Measurements from ENCODE around the gene PIEZO2. TPM values are rescaled to one million over a fixed set of nuclear protein-coding genes. Genes with fewer than 3 reads are reported as not detected.

Gene PIEZO2
- total RNA-seq, 1 experiment from 2014 or later = not detected

- Histone ChIP-seq H3K9me3 (ENCODE audit: low read length) (no peaks in the 10 kb centered on the region), H2AFZ (ENCODE audit: low read length) (no peak overlapping the region), H3K4me1 (ENCODE audit: low read length) (no peaks in the 10 kb centered on the region), H3K36me3 (ENCODE audit: insufficient read depth, low read length) (no peaks in the 10 kb centered on the region), H3K4me3 (ENCODE audit: low read length) (no peak overlapping the region), H3K4me2 (ENCODE audit: low read depth, low read length, poor library complexity, severe bottlenecking) (no peak overlapping the region), H4K20me1 (ENCODE audit: insufficient read depth, low read depth, low read length) (no peaks in the 10 kb centered on the region), H3K27ac (ENCODE audit: low read length) (no peak overlapping the region), H3K9ac (ENCODE audit: low read length) (no peak overlapping the region), H3K79me2 (ENCODE audit: low read length) (no peaks in the 10 kb centered on the region), H3K9me2 (replicated peaks; ENCODE audit: insufficient read depth, low read length) (no peaks in the 10 kb centered on the region), H3K27me3 (ENCODE audit: low read length) (no peaks in the 10 kb centered on the region)
- DNase-seq = no peak
These were observed 390.1 kb downstream of the PIEZO2 start for GRCh38 chr18:10759241-10759640.

- no peaks in the 10 kb centered on the region for H3K27me3 ChIP-seq (ENCODE audit: low read length)
- no peaks in the 10 kb centered on the region for H3K9me2 ChIP-seq (replicated peaks; ENCODE audit: insufficient read depth, low read length)
- H3K27ac ChIP-seq (ENCODE audit: low read length) = no peak overlapping the region
- H3K36me3 ChIP-seq (ENCODE audit: insufficient read depth, low read length) = no peaks in the 10 kb centered on the region
- no peaks in the 10 kb centered on the region for H4K20me1 ChIP-seq (ENCODE audit: insufficient read depth, low read depth, low read length)
- DNase-seq = no peak
- no peak overlapping the region for H3K4me2 ChIP-seq (ENCODE audit: low read depth, low read length, poor library complexity, severe bottlenecking)
- H3K9me3 ChIP-seq (ENCODE audit: low read length) = no peaks in the 10 kb centered on the region
- H3K4me3 ChIP-seq (ENCODE audit: low read length) = no peak overlapping the region
- H3K9ac ChIP-seq (ENCODE audit: low read length) = no peak overlapping the region
- H2AFZ ChIP-seq (ENCODE audit: low read length) = no peak overlapping the region
- H3K4me1 ChIP-seq (ENCODE audit: low read length) = no peaks in the 10 kb centered on the region
- H3K79me2 ChIP-seq (ENCODE audit: low read length) = no peaks in the 10 kb centered on the region
These were observed 391.4 kb downstream of the PIEZO2 start for GRCh38 chr18:10757946-10758345.

- no peak for DNase-seq
- Histone ChIP-seq H3K4me1 (ENCODE audit: low read length) (no peaks in the 10 kb centered on the region), H3K9ac (ENCODE audit: low read length) (no peak overlapping the region), H3K36me3 (ENCODE audit: insufficient read depth, low read length) (no peaks in the 10 kb centered on the region), H4K20me1 (ENCODE audit: insufficient read depth, low read depth, low read length) (no peaks in the 10 kb centered on the region), H3K9me3 (ENCODE audit: low read length) (no peaks in the 10 kb centered on the region), H3K4me3 (ENCODE audit: low read length) (no peak overlapping the region), H3K9me2 (replicated peaks; ENCODE audit: insufficient read depth, low read length) (no peaks in the 10 kb centered on the region), H3K4me2 (ENCODE audit: low read depth, low read length, poor library complexity, severe bottlenecking) (no peak overlapping the region), H3K27ac (ENCODE audit: low read length) (no peak overlapping the region), H2AFZ (ENCODE audit: low read length) (no peak overlapping the region), H3K79me2 (ENCODE audit: low read length) (no peaks in the 10 kb centered on the region), H3K27me3 (ENCODE audit: low read length) (no peaks in the 10 kb centered on the region)
These were observed 392.0 kb downstream of the PIEZO2 start for GRCh38 chr18:10757349-10757748.

- Histone ChIP-seq H3K4me2 (ENCODE audit: low read depth, low read length, poor library complexity, severe bottlenecking) (no peak overlapping the region), H3K79me2 (ENCODE audit: low read length) (no peaks in the 10 kb centered on the region), H4K20me1 (ENCODE audit: insufficient read depth, low read depth, low read length) (no peaks in the 10 kb centered on the region), H3K9me2 (replicated peaks; ENCODE audit: insufficient read depth, low read length) (no peaks in the 10 kb centered on the region), H3K36me3 (ENCODE audit: insufficient read depth, low read length) (no peaks in the 10 kb centered on the region), H3K27me3 (ENCODE audit: low read length) (no peaks in the 10 kb centered on the region), H3K4me3 (ENCODE audit: low read length) (no peak overlapping the region), H3K4me1 (ENCODE audit: low read length) (no peaks in the 10 kb centered on the region), H3K9me3 (ENCODE audit: low read length) (no peaks in the 10 kb centered on the region), H3K27ac (ENCODE audit: low read length) (no peak overlapping the region), H2AFZ (ENCODE audit: low read length) (no peak overlapping the region), H3K9ac (ENCODE audit: low read length) (no peak overlapping the region)
- DNase-seq = no peak
These were observed 393.5 kb downstream of the PIEZO2 start for GRCh38 chr18:10755855-10756254.

- no peak overlapping the region for H3K27ac ChIP-seq (ENCODE audit: low read length)
These were observed 395.2 kb downstream of the PIEZO2 start for GRCh38 chr18:10754128-10754527.

GRCh38 chr18:10752382-10752781 lies 397.0 kb downstream of the PIEZO2 start:
- no peaks in the 10 kb centered on the region for H3K79me2 ChIP-seq (ENCODE audit: low read length)
- no peaks in the 10 kb centered on the region for H3K36me3 ChIP-seq (ENCODE audit: insufficient read depth, low read length)
- H4K20me1 ChIP-seq (ENCODE audit: insufficient read depth, low read depth, low read length) = no peaks in the 10 kb centered on the region
- H3K27me3 ChIP-seq (ENCODE audit: low read length) = no peaks in the 10 kb centered on the region
- no peaks in the 10 kb centered on the region for H3K4me1 ChIP-seq (ENCODE audit: low read length)
- DNase-seq = no peak
- no peaks in the 10 kb centered on the region for H3K9me3 ChIP-seq (ENCODE audit: low read length)
- no peak overlapping the region for H2AFZ ChIP-seq (ENCODE audit: low read length)
- H3K4me2 ChIP-seq (ENCODE audit: low read depth, low read length, poor library complexity, severe bottlenecking) = no peak overlapping the region
- H3K9ac ChIP-seq (ENCODE audit: low read length) = no peak overlapping the region
- H3K27ac ChIP-seq (ENCODE audit: low read length) = no peak overlapping the region
- H3K9me2 ChIP-seq (replicated peaks; ENCODE audit: insufficient read depth, low read length) = no peaks in the 10 kb centered on the region
- no peak overlapping the region for H3K4me3 ChIP-seq (ENCODE audit: low read length)

More at GRCh38 chr18:10754128-10754527, 395.2 kb downstream of the PIEZO2 start:
- Histone ChIP-seq H3K36me3 (ENCODE audit: insufficient read depth, low read length) (no peaks in the 10 kb centered on the region), H4K20me1 (ENCODE audit: insufficient read depth, low read depth, low read length) (no peaks in the 10 kb centered on the region), H3K27me3 (ENCODE audit: low read length) (no peaks in the 10 kb centered on the region), H3K4me1 (ENCODE audit: low read length) (no peaks in the 10 kb centered on the region), H3K4me2 (ENCODE audit: low read depth, low read length, poor library complexity, severe bottlenecking) (no peak overlapping the region), H3K4me3 (ENCODE audit: low read length) (no peak overlapping the region), H3K9me3 (ENCODE audit: low read length) (no peaks in the 10 kb centered on the region), H3K79me2 (ENCODE audit: low read length) (no peaks in the 10 kb centered on the region), H3K9ac (ENCODE audit: low read length) (no peak overlapping the region), H3K9me2 (replicated peaks; ENCODE audit: insufficient read depth, low read length) (no peaks in the 10 kb centered on the region), H2AFZ (ENCODE audit: low read length) (no peak overlapping the region)
- DNase-seq = no peak

- no peak overlapping the region for H3K9ac ChIP-seq (ENCODE audit: low read length)
- no peak overlapping the region for H3K4me2 ChIP-seq (ENCODE audit: low read depth, low read length, poor library complexity, severe bottlenecking)
- H3K9me3 ChIP-seq (ENCODE audit: low read length) = no peaks in the 10 kb centered on the region
- no peak for DNase-seq
- H2AFZ ChIP-seq (ENCODE audit: low read length) = no peak overlapping the region
- H3K36me3 ChIP-seq (ENCODE audit: insufficient read depth, low read length) = no peaks in the 10 kb centered on the region
- H3K27me3 ChIP-seq (ENCODE audit: low read length) = no peaks in the 10 kb centered on the region
- no peaks in the 10 kb centered on the region for H3K79me2 ChIP-seq (ENCODE audit: low read length)
- H3K9me2 ChIP-seq (replicated peaks; ENCODE audit: insufficient read depth, low read length) = no peaks in the 10 kb centered on the region
- no peaks in the 10 kb centered on the region for H4K20me1 ChIP-seq (ENCODE audit: insufficient read depth, low read depth, low read length)
- no peak overlapping the region for H3K4me3 ChIP-seq (ENCODE audit: low read length)
- H3K4me1 ChIP-seq (ENCODE audit: low read length) = no peaks in the 10 kb centered on the region
- H3K27ac ChIP-seq (ENCODE audit: low read length) = no peak overlapping the region
These were observed 397.7 kb downstream of the PIEZO2 start for GRCh38 chr18:10751653-10752052.

- H3K4me3 ChIP-seq (ENCODE audit: low read length) = no peak overlapping the region
- no peak overlapping the region for H3K27ac ChIP-seq (ENCODE audit: low read length)
- no peak overlapping the region for H3K9ac ChIP-seq (ENCODE audit: low read length)
- no peaks in the 10 kb centered on the region for H3K4me1 ChIP-seq (ENCODE audit: low read length)
- no peaks in the 10 kb centered on the region for H3K36me3 ChIP-seq (ENCODE audit: insufficient read depth, low read length)
- no peaks in the 10 kb centered on the region for H3K27me3 ChIP-seq (ENCODE audit: low read length)
- no peaks in the 10 kb centered on the region for H3K79me2 ChIP-seq (ENCODE audit: low read length)
- H2AFZ ChIP-seq (ENCODE audit: low read length) = no peak overlapping the region
- H3K9me3 ChIP-seq (ENCODE audit: low read length) = no peaks in the 10 kb centered on the region
- no peak overlapping the region for H3K4me2 ChIP-seq (ENCODE audit: low read depth, low read length, poor library complexity, severe bottlenecking)
- no peaks in the 10 kb centered on the region for H3K9me2 ChIP-seq (replicated peaks; ENCODE audit: insufficient read depth, low read length)
- no peak for DNase-seq
- no peaks in the 10 kb centered on the region for H4K20me1 ChIP-seq (ENCODE audit: insufficient read depth, low read depth, low read length)
These were observed 399.0 kb downstream of the PIEZO2 start for GRCh38 chr18:10750191-10751035.
